ENCODE results near the gene HAUS7.

DNA sequence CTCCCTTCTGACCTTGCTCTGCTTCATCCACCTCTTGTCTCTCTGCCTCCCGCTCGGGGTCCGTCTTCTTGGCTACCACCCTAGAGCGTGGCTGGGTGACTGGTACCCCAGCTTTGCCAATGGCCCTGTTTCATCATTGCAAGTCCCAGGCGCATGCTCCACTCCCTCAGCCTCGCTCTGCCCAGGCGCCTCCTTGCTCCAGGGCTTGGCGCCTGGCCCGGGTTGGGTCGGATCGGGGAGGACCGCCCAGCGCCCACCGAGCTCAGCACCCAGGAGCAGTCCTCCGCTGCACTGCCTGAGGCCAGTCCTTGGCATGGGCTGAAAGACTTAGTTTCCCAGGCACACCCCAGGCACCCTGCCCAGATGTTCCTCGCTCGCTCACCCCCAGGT is 25.0 kb upstream of the HAUS7 start:
- TF ChIP-seq TAF1 (IDR thresholded peaks at IDR 0.05; ENCODE audit: borderline replicate concordance, insufficient read depth, low read length) (no peak), POLR2AphosphoS5 (IDR thresholded peaks at IDR 0.05; ENCODE audit: low read depth, low read length) (no peak), FOXP2 (optimal IDR thresholded peaks at IDR 0.05; ENCODE audit: borderline replicate concordance, extremely low read depth, extremely low read length, insufficient read depth) (no peak), SIN3A (IDR thresholded peaks at IDR 0.05; ENCODE audit: borderline replicate concordance, insufficient read depth, low read length) (no peak)
- TF ChIP-seq, protein P1, sequence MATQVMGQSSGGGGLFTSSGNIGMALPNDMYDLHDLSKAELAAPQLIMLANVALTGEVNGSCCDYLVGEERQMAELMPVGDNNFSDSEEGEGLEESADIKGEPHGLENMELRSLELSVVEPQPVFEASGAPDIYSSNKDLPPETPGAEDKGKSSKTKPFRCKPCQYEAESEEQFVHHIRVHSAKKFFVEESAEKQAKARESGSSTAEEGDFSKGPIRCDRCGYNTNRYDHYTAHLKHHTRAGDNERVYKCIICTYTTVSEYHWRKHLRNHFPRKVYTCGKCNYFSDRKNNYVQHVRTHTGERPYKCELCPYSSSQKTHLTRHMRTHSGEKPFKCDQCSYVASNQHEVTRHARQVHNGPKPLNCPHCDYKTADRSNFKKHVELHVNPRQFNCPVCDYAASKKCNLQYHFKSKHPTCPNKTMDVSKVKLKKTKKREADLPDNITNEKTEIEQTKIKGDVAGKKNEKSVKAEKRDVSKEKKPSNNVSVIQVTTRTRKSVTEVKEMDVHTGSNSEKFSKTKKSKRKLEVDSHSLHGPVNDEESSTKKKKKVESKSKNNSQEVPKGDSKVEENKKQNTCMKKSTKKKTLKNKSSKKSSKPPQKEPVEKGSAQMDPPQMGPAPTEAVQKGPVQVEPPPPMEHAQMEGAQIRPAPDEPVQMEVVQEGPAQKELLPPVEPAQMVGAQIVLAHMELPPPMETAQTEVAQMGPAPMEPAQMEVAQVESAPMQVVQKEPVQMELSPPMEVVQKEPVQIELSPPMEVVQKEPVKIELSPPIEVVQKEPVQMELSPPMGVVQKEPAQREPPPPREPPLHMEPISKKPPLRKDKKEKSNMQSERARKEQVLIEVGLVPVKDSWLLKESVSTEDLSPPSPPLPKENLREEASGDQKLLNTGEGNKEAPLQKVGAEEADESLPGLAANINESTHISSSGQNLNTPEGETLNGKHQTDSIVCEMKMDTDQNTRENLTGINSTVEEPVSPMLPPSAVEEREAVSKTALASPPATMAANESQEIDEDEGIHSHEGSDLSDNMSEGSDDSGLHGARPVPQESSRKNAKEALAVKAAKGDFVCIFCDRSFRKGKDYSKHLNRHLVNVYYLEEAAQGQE (IDR thresholded peaks at IDR 0.05; ENCODE audit: insufficient read depth in 1 of 2, low read depth in 2 of 2, low read length in 2 of 2) = no peak
